SK-N-SH (cell line): ENCODE measurements around the gene ZNF324B. TPM values are rescaled to one million over a fixed set of nuclear protein-coding genes. Genes with fewer than 3 reads are reported as not detected.
A peak's percentile ranks its signal among the peaks of the same experiment; 100 is the strongest.
"Not testable (repeated sequence)": the region's sequence is repeated elsewhere in the genome, so short reads cannot be mapped to it uniquely, and the experiment has no call there.

ENCODE experiments used
- CTCF ChIA-PET: fragments of 300-600, 350-600 bp; formaldehyde crosslinking; extraction: SDS; loops from one replicate; lab custom pipeline; 2021; lab: Yijun Ruan, JAX
- POLR2A ChIA-PET: fragments of 350-600 bp; sonication (Branson Sonifier 250); formaldehyde crosslinking; extraction: SDS; loops from one replicate; lab custom pipeline; 2020; ENCODE audit warnings: antibody characterized with exemption, inconsistent platforms; lab: Yijun Ruan, JAX
- DNase-seq: peaks from one replicate; pipeline ENCODE4 v3.0.0; 2012
- H2AFZ ChIP-seq: fragments of 200-600 bp; sonication (generic); 2 replicates; pipeline ENCODE4 v1.8.1; 2016; ENCODE audit warnings: antibody characterized with exemption, mild to moderate bottlenecking, low read depth
- H3F3A ChIP-seq: fragments of 200-600 bp; sonication (generic); replicated peaks from 2 replicates; pipeline ENCODE3; 2016; ENCODE audit warnings: antibody characterized with exemption, mild to moderate bottlenecking; ENCODE audit not compliant: insufficient read depth
- H3K27ac ChIP-seq, 2 experiments: fragments of 200-500 bp in 1 of 2; fragments of 200-600 bp in 1 of 2; sonication (Bioruptor generic) in 1 of 2; sonication (generic), shearing (Covaris generic) in 1 of 2; 2 replicates each; pipeline versions ENCODE4 v1.5.1 to v1.6.1; 2014 to 2016; ENCODE audit warnings: low read depth in 2 of 2, inconsistent platforms in 1 of 2, low read length in 1 of 2, mild to moderate bottlenecking in 1 of 2, mixed read lengths in 1 of 2
- H3K27me3 ChIP-seq: fragments of 200-600 bp; sonication (generic), shearing (Covaris generic); 2 replicates; pipeline ENCODE4 v1.6.1; 2016; ENCODE audit warnings: mixed run types; ENCODE audit not compliant: insufficient read depth
- H3K36me3 ChIP-seq, 2 experiments: fragments of 200-500 bp in 1 of 2; fragments of 200-600 bp in 1 of 2; sonication (Bioruptor generic) in 1 of 2; sonication (generic) in 1 of 2; replicated peaks in 1 of 2; 2 replicates each; pipeline versions ENCODE3 to v1.5.1; 2014 to 2016; ENCODE audit warnings: low read length in 1 of 2, mild to moderate bottlenecking in 1 of 2; ENCODE audit not compliant: insufficient read depth in 2 of 2, control insufficient read depth in 1 of 2
- H3K4me1 ChIP-seq, 2 experiments: fragments of 200-500 bp in 1 of 2; fragments of 200-600 bp in 1 of 2; sonication (Bioruptor generic) in 1 of 2; sonication (generic), shearing (Covaris generic) in 1 of 2; 2 replicates each; pipeline versions ENCODE4 v1.5.1 to v1.6.1; 2014 to 2016; ENCODE audit warnings: low read depth in 1 of 2, low read length in 1 of 2, mixed run types in 1 of 2; ENCODE audit not compliant: insufficient read depth in 2 of 2, control insufficient read depth in 1 of 2
- H3K4me2 ChIP-seq: fragments of 200-600 bp; sonication (generic), shearing (Covaris generic); 2 replicates; pipeline ENCODE4 v1.6.1; 2017; ENCODE audit warnings: mixed run types
- H3K4me3 ChIP-seq, 2 experiments: fragments of 200-500 bp in 1 of 2; fragments of 200-600 bp in 1 of 2; sonication (Bioruptor generic) in 1 of 2; sonication (generic), shearing (Covaris generic) in 1 of 2; 2 replicates each; pipeline versions ENCODE4 v1.5.1 to v1.8.1; 2014 to 2016; ENCODE audit warnings: low read depth in 2 of 2, inconsistent platforms in 1 of 2, low read length in 1 of 2, mild to moderate bottlenecking in 1 of 2, mixed read lengths in 1 of 2, moderate library complexity in 1 of 2
- H3K79me2 ChIP-seq: fragments of 200-600 bp; sonication (generic); 2 replicates; pipeline ENCODE4 v1.8.1; 2017; ENCODE audit warnings: mild to moderate bottlenecking; ENCODE audit not compliant: insufficient read depth
- H3K9ac ChIP-seq: fragments of 200-600 bp; sonication (generic); 2 replicates; pipeline ENCODE4 v1.6.1; 2017; ENCODE audit warnings: mixed run types
- H3K9me2 ChIP-seq: fragments of 200-600 bp; sonication (generic); 2 replicates; pipeline ENCODE4 v1.6.1; 2017; ENCODE audit warnings: mixed run types
- H3K9me3 ChIP-seq: fragments of 200-600 bp; sonication (generic); 2 replicates; pipeline ENCODE4 v1.6.1; 2017; ENCODE audit warnings: mixed run types, mild to moderate bottlenecking, moderate library complexity
- H4K20me1 ChIP-seq: fragments of 200-600 bp; sonication (generic); 2 replicates; pipeline ENCODE4 v1.6.1; 2017; ENCODE audit warnings: mild to moderate bottlenecking, mixed run types; ENCODE audit not compliant: insufficient read depth
- GATA2 ChIP-seq: sonication (generic); formaldehyde crosslinking; IDR thresholded peaks from 2 replicates; pipeline ENCODE4 v1.5.0; 2020; ENCODE audit warnings: mild to moderate bottlenecking, missing genetic modification reagents
- MEF2A ChIP-seq: IDR thresholded peaks from 2 replicates; pipeline ENCODE4 v1.4.0; 2012; ENCODE audit warnings: low read depth, borderline replicate concordance
- RAD21 ChIP-seq: IDR thresholded peaks from 2 replicates; pipeline ENCODE4 v1.6.1; 2012; ENCODE audit warnings: mild to moderate bottlenecking, low read length
- RCOR1 ChIP-seq: fragments of 150-350 bp; IDR thresholded peaks from 2 replicates; pipeline ENCODE4 v1.6.1; 2017; ENCODE audit warnings: antibody characterized with exemption, low read length
- SIN3A ChIP-seq: IDR thresholded peaks from 2 replicates; pipeline ENCODE4 v1.6.1; 2012; ENCODE audit warnings: low read depth, mild to moderate bottlenecking, low read length, moderate library complexity, borderline replicate concordance
- WGBS: methylation state at CpG from one replicate; pipeline ENCODE4 v1.1.6; 2017; ENCODE audit warnings: low lambda C conversion rate; 5-methylcytosine and 5-hydroxymethylcytosine counted together
- polyA plus RNA-seq, 3 experiments: library from polyadenylated mRNA; depleted of rRNA; stranded (reverse); fragments of >200 nt; gene quantifications; 2 replicates each; pipeline ENCODE4 v1.2.3, GENCODE V29; 2012
- TF ChIP-seq, protein P1 (sequence below): fragments of 150-350 bp; IDR thresholded peaks from 2 replicates; pipeline ENCODE4 v1.6.1; 2016; ENCODE audit warnings: mild to moderate bottlenecking, low read depth, low read length

Gene ZNF324B
- polyA plus RNA-seq, 1 of the 3 experiments (the other 2 are of a cell fraction): 2.9 TPM

DNA sequence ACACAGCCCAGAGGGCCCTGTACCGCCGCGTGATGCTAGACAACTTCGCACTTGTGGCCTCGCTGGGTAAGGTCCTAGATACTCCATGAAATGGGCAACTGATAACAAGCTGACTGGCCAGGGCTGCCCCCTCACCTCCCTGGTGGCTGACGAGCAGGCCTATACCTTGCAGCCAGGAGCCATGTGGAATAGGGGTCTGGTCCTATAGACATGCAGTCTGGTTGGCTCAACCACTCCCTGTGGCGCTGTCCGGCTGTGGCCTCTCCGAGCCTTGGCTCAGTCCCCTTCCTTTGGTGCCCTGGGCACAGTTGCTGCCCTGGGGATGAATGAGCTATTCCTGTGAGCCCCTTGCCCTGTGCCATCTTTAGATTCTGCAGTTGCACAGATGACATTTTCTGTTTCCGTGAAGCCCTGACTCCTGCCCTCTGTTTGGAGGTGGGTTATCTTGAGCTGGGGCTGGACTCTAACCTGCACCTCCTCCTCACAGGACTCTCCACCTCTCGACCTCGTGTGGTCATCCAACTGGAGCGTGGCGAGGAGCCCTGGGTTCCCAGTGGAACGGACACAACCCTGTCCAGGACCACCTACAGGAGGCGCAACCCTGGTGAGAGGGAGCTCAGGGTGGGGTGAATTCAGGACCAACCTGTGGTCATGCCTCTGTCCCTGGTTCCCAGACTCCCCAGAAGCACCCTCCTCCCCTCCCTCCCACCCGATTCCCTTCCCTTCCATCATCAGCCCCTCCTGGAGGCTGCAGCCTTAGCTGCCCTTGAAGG lies 18.0 kb downstream of the ZNF324B start:
- peaks cover 25% of the 10 kb centered on the region for H3K79me2 ChIP-seq
- ChIA-PET CTCF (interaction anchor here (0.6 to 1.7 kb wide), 2 partner anchors 49 to 1917 kb away, joined by 3 to 4 read pairs; no protein-coding TSS in a partner anchor), POLR2A (interaction anchor here (1.2 kb wide), 1 partner anchor 18 kb away, joined by 3 read pairs; no protein-coding TSS in a partner anchor)
- H3K4me1 ChIP-seq: peaks cover 0 to 14% of the 10 kb centered on the region in 2 experiments; a peak in 1 of 4 replicates
- H3K36me3 ChIP-seq: peaks cover 0 to 35% of the 10 kb centered on the region in 2 experiments
- TF ChIP-seq RCOR1: no peak
- H3K27me3 ChIP-seq: no peaks in the 10 kb centered on the region
- no peak overlapping the region for H2AFZ ChIP-seq
- H3K4me2 ChIP-seq: no peak overlapping the region
- no peak overlapping the region for H3K4me3 ChIP-seq
- H3F3A ChIP-seq: peaks cover 10% of the 10 kb centered on the region
- H3K9me3 ChIP-seq: no peaks in the 10 kb centered on the region
- no peak overlapping the region for H3K9ac ChIP-seq
- peak; percentile 5 for DNase-seq
- WGBS: 97% methylated on average over 14 of the region's 17 CpGs
- H4K20me1 ChIP-seq: peaks cover 13% of the 10 kb centered on the region; the same call in 1 of the 2 replicates
- H3K9me2 ChIP-seq: no peaks in the 10 kb centered on the region
- H3K27ac ChIP-seq: no peak overlapping the region

- H3K9me3 ChIP-seq, CTCF ChIA-PET, H3K9ac ChIP-seq, H3K27ac ChIP-seq, POLR2A ChIA-PET, H3K9me2 ChIP-seq, H3K4me3 ChIP-seq, H3K4me2 ChIP-seq, H2AFZ ChIP-seq, H3K27me3 ChIP-seq: not testable (repeated sequence)
- Histone ChIP-seq H3F3A (peaks cover 10% of the 10 kb centered on the region), H3K4me1 (peaks cover 0 to 24% of the 10 kb centered on the region in 2 experiments; a peak in 1 of 4 replicates), H4K20me1 (peaks cover 13% of the 10 kb centered on the region; the same call in 1 of the 2 replicates), H3K79me2 (peaks cover 25% of the 10 kb centered on the region), H3K36me3 (peaks cover 0 to 35% of the 10 kb centered on the region in 2 experiments)
- WGBS: 97% methylated on average over 10 of the region's 53 CpGs
- peak; percentile 5 for DNase-seq
Measured at GRCh38 chr19:58470837-58471543, 19.6 kb downstream of the ZNF324B start.

DNA sequence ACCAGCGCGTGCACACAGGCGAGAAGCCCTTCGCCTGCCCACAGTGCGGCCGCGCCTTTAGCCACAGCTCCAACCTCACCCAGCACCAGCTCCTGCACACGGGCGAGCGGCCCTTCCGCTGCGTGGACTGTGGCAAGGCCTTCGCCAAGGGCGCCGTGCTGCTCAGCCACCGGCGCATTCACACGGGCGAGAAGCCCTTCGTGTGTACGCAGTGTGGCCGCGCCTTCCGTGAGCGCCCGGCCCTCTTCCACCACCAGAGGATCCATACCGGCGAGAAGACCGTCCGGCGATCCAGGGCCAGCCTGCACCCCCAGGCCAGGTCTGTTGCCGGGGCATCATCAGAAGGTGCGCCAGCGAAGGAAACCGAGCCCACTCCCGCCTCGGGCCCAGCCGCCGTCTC lies 20.3 kb downstream of the ZNF324B start:
- 97% methylated on average over 32 of the region's 39 CpGs for WGBS
- POLR2A ChIA-PET: no interaction called here

More for the DNA sequence above, 20.3 kb downstream of the ZNF324B start:
- peaks cover 10% of the 10 kb centered on the region for H3F3A ChIP-seq
- H3K36me3 ChIP-seq: peaks cover 0 to 35% of the 10 kb centered on the region in 2 experiments
- peaks cover 0 to 29% of the 10 kb centered on the region in 2 experiments; a peak in 1 of 4 replicates for H3K4me1 ChIP-seq
- no peaks in the 10 kb centered on the region for H3K27me3 ChIP-seq
- no peaks in the 10 kb centered on the region for H3K9me2 ChIP-seq
- H3K9ac ChIP-seq: no peak overlapping the region
- no peak overlapping the region for H3K4me3 ChIP-seq
- no peak overlapping the region for H2AFZ ChIP-seq
- peak; percentile 11 for DNase-seq
- no peaks in the 10 kb centered on the region for H3K9me3 ChIP-seq
- CTCF ChIA-PET: no interaction called here
- H3K4me2 ChIP-seq: no peak overlapping the region
- peaks cover 25% of the 10 kb centered on the region for H3K79me2 ChIP-seq
- no peak overlapping the region for H3K27ac ChIP-seq
- TF ChIP-seq RCOR1: no peak
- TF ChIP-seq MEF2A: no peak
- TF ChIP-seq, protein P1, sequence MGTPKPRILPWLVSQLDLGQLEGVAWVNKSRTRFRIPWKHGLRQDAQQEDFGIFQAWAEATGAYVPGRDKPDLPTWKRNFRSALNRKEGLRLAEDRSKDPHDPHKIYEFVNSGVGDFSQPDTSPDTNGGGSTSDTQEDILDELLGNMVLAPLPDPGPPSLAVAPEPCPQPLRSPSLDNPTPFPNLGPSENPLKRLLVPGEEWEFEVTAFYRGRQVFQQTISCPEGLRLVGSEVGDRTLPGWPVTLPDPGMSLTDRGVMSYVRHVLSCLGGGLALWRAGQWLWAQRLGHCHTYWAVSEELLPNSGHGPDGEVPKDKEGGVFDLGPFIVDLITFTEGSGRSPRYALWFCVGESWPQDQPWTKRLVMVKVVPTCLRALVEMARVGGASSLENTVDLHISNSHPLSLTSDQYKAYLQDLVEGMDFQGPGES: no peak
- TF ChIP-seq SIN3A: no peak
- no peak for TF ChIP-seq GATA2 (CRISPR knock-in tag)
- TF ChIP-seq RAD21: no peak
- TF ChIP-seq, all 33 proteins: peak for 0
- peaks cover 13% of the 10 kb centered on the region; the same call in 1 of the 2 replicates for H4K20me1 ChIP-seq
